SU-DHL-6 (cell line): ENCODE measurements around the gene NUP98.
A peak's percentile ranks its signal among the peaks of the same experiment; 100 is the strongest.

ENCODE experiments used
- H2AFZ ChIP-seq: fragments of 200-600 bp; sonication (generic); 2 replicates; pipeline ENCODE4 v1.6.1; 2014; ENCODE audit warnings: low read depth, mild to moderate bottlenecking, moderate library complexity, mixed read lengths, antibody characterized with exemption, low read length; ENCODE audit not compliant: severe bottlenecking
- H3F3A ChIP-seq: fragments of 200-600 bp; shearing (Covaris generic); 2 replicates; pipeline ENCODE4 v1.6.0; 2016; ENCODE audit warnings: antibody characterized with exemption, mild to moderate bottlenecking; ENCODE audit not compliant: insufficient read depth
- H3K27ac ChIP-seq: fragments of 200-600 bp; sonication (generic); 2 replicates; pipeline ENCODE4 v1.5.1; 2016; ENCODE audit warnings: low read depth, mild to moderate bottlenecking, low read length, moderate library complexity, mixed read lengths
- H3K27me3 ChIP-seq: fragments of 200-600 bp; sonication (generic), shearing (Covaris generic); 2 replicates; pipeline ENCODE4 v1.6.0; 2014; ENCODE audit warnings: mild to moderate bottlenecking, low read length
- H3K36me3 ChIP-seq: fragments of 200-600 bp; sonication (generic); 2 replicates; pipeline ENCODE4 v1.6.1; 2014; ENCODE audit warnings: mild to moderate bottlenecking, low read length, mixed read lengths
- H3K4me2 ChIP-seq: fragments of 300-600, 200-600 bp; shearing (Covaris generic), sonication (generic); 2 replicates; pipeline ENCODE4 v1.6.0; 2014; ENCODE audit warnings: low read length, low read depth, mild to moderate bottlenecking; ENCODE audit not compliant: poor library complexity, severe bottlenecking
- H3K4me3 ChIP-seq: fragments of 200-600 bp; sonication (generic); 2 replicates; pipeline ENCODE4 v1.5.1; 2014; ENCODE audit warnings: antibody characterized with exemption, low read length, mild to moderate bottlenecking, mixed read lengths; ENCODE audit not compliant: insufficient read depth, poor library complexity, severe bottlenecking
- H3K79me2 ChIP-seq: fragments of 200-600 bp; sonication (generic); 2 replicates; pipeline ENCODE4 v1.6.1; 2014; ENCODE audit warnings: mild to moderate bottlenecking, low read length, moderate library complexity; ENCODE audit not compliant: insufficient read depth
- H3K9ac ChIP-seq: fragments of 200-600 bp; sonication (generic); 2 replicates; pipeline ENCODE4 v1.7.0; 2014; ENCODE audit warnings: mild to moderate bottlenecking, low read length
- H3K9me2 ChIP-seq: fragments of 200-600 bp; sonication (generic); replicated peaks from 2 replicates; pipeline ENCODE4 v1.6.1; 2014; ENCODE audit warnings: low read length; ENCODE audit not compliant: insufficient read depth
- H3K9me3 ChIP-seq: fragments of 200-600 bp; sonication (generic); 2 replicates; pipeline ENCODE4 v1.6.1; 2014; ENCODE audit warnings: low read length, mixed read lengths; ENCODE audit not compliant: insufficient read depth
- H4K20me1 ChIP-seq: fragments of 200-600 bp; sonication (generic); 2 replicates; pipeline ENCODE4 v1.6.1; 2014; ENCODE audit warnings: low read depth, mild to moderate bottlenecking, antibody characterized with exemption, low read length, moderate library complexity, mixed read lengths
- EZH2phosphoT487 ChIP-seq: fragments of 200-600 bp; sonication (generic), shearing (Covaris generic); conservative IDR thresholded peaks from 2 replicates; pipeline ENCODE4 v1.6.1; 2018; ENCODE audit warnings: mild to moderate bottlenecking, antibody characterized with exemption, low read length, moderate library complexity, mixed read lengths
- TF ChIP-seq, protein P1 (sequence below): fragments of 200-600 bp; sonication (generic); IDR thresholded peaks from one replicate; pipeline ENCODE4 v1.5.1; 2017; ENCODE audit warnings: antibody characterized with exemption, mild to moderate bottlenecking, low read length, moderate library complexity; ENCODE audit not compliant: insufficient read depth, poor library complexity, severe bottlenecking

The NUP98 gene

DNA sequence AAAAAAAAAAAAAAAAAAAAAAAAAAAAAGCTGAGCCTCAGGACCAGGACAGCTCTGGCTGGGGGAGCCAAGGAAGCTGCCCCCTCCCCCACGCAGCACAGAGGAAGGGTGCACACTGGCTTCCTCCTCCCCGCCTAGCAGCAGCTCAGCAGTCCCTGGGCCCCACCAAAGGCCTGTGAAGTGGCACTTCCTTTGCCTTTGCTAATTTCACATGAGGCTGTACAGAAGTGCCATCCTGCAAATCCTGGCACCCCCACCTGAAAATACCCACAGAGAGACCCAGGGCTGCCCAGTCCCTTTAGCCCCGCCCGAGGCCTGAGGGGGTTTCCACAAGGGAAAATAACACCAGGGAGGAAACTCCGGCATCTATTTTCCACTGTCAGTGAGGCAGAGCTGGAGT, 39.5 kb upstream of the NUP98 start:
- Histone ChIP-seq H3K4me2 (peak overlapping the region; percentile 82), H3K4me3 (no peak overlapping the region), H2AFZ (no peak overlapping the region), H3K36me3 (no peaks in the 10 kb centered on the region), H3K27ac (no peak overlapping the region), H4K20me1 (no peaks in the 10 kb centered on the region; the same call in 1 of the 2 replicates), H3K27me3 (no peaks in the 10 kb centered on the region), H3K9me2 (no peaks in the 10 kb centered on the region), H3K9me3 (no peaks in the 10 kb centered on the region), H3K9ac (0 out of 2 replicates have a peak overlapping the region, but pooled peaks have one; percentile 5), H3K79me2 (peaks cover 86% of the 10 kb centered on the region), H3F3A (peaks cover 6% of the 10 kb centered on the region)
- TF ChIP-seq EZH2phosphoT487 = no peak
- TF ChIP-seq, protein P1, sequence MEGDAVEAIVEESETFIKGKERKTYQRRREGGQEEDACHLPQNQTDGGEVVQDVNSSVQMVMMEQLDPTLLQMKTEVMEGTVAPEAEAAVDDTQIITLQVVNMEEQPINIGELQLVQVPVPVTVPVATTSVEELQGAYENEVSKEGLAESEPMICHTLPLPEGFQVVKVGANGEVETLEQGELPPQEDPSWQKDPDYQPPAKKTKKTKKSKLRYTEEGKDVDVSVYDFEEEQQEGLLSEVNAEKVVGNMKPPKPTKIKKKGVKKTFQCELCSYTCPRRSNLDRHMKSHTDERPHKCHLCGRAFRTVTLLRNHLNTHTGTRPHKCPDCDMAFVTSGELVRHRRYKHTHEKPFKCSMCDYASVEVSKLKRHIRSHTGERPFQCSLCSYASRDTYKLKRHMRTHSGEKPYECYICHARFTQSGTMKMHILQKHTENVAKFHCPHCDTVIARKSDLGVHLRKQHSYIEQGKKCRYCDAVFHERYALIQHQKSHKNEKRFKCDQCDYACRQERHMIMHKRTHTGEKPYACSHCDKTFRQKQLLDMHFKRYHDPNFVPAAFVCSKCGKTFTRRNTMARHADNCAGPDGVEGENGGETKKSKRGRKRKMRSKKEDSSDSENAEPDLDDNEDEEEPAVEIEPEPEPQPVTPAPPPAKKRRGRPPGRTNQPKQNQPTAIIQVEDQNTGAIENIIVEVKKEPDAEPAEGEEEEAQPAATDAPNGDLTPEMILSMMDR = no peak

DNA sequence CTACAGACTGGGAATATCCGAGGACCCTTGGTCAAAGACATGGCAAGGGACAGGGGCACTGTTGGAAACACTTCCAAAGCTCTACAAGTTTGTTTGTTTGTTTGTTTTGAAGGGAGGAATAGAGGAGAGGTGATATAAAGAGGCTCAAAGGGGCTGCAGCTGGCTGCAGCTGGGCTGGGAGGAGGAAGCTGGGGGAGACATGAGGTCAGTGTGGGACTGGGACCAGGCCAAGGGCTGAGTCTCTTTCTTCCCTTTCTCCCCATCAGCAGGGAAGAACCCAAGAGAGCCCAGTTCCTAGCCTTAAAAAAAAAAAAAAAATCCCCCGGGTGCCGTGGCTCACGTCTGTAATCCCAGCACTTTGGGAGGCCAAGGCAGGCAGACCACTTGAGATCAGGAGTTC, 38.4 kb upstream of the NUP98 start:
- Histone ChIP-seq H4K20me1 (no peaks in the 10 kb centered on the region; the same call in 1 of the 2 replicates), H3K27ac (no peak overlapping the region), H3K4me2 (no peak overlapping the region), H3K27me3 (no peaks in the 10 kb centered on the region), H3K36me3 (no peaks in the 10 kb centered on the region), H3K9ac (no peak overlapping the region), H3F3A (no peaks in the 10 kb centered on the region; the same call in 1 of the 2 replicates), H3K9me2 (no peaks in the 10 kb centered on the region), H3K4me3 (no peak overlapping the region), H3K9me3 (no peaks in the 10 kb centered on the region), H3K79me2 (peaks cover 97% of the 10 kb centered on the region), H2AFZ (no peak overlapping the region)
- TF ChIP-seq EZH2phosphoT487 = no peak
- TF ChIP-seq, protein P1 = no peak

DNA sequence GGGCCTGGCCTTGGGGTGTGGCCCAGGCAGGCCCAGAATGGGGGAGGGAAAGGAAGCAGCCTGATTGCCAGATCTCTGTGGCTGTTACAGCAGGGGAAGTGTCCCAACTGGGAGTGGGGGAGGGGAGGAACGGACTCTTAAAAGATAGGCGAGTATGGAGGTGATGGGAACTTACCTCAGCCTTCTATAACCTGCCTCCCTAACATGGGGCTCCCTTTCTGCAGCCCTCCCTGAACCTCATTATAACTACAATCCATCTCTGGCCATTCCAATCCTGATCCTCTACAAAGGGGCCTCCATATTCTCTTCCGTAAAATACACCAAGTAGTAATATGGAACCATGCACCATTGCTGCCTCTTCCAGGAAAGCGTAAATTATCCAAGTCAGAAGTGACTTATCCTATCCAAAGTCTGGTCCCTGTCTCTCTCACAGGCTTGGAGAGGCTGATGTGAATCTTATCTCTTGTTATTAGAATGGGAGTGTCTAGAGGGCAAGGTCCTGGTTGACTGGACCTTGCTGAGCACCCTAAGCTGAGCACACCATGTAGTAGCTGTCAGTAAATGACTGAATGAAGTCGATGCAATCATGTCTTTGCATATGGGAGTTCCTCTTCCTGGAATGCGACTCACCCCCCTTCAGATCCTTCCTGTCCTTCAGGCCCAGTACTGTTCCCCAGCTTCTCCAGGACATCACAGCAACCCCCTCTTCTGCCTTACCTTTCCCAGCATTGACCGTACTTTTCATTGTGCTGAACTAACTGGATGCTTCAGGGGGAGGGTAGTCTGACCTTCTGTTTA, 37.5 kb upstream of the NUP98 start:
- Histone ChIP-seq H3K79me2 (peaks cover 96% of the 10 kb centered on the region), H3K36me3 (0 out of 2 replicates have a peak, but pooled peaks cover 2% of the 10 kb centered on the region)

More for the DNA sequence above, 37.5 kb upstream of the NUP98 start:
- Histone ChIP-seq H3F3A (no peaks in the 10 kb centered on the region; the same call in 1 of the 2 replicates), H3K27me3 (no peaks in the 10 kb centered on the region), H3K9ac (no peak overlapping the region), H3K9me2 (no peaks in the 10 kb centered on the region), H3K4me2 (no peak overlapping the region), H2AFZ (no peak overlapping the region), H3K27ac (no peak overlapping the region), H3K9me3 (no peaks in the 10 kb centered on the region), H4K20me1 (no peaks in the 10 kb centered on the region; the same call in 1 of the 2 replicates), H3K4me3 (no peak overlapping the region)
- no peak for TF ChIP-seq EZH2phosphoT487
- TF ChIP-seq, protein P1 = no peak
